Stimulated activated CD4-positive, alpha-beta T cell treated with anti-CD3 and anti-CD28 coated beads, TNF-alpha, amount 100 ng/mL, for 24 hours (primary cell): ENCODE measurements around the gene MUC16.
"Not testable (repeated sequence)": the region's sequence is repeated elsewhere in the genome, so short reads cannot be mapped to it uniquely, and the experiment has no call there.

Experiments used
- DNase-seq, 3 experiments: peaks; one replicate each; pipeline ENCODE4 v3.0.0-alpha.2; 2020; ENCODE audit warnings: low read depth in 3 of 3

Gene MUC16

DNA sequence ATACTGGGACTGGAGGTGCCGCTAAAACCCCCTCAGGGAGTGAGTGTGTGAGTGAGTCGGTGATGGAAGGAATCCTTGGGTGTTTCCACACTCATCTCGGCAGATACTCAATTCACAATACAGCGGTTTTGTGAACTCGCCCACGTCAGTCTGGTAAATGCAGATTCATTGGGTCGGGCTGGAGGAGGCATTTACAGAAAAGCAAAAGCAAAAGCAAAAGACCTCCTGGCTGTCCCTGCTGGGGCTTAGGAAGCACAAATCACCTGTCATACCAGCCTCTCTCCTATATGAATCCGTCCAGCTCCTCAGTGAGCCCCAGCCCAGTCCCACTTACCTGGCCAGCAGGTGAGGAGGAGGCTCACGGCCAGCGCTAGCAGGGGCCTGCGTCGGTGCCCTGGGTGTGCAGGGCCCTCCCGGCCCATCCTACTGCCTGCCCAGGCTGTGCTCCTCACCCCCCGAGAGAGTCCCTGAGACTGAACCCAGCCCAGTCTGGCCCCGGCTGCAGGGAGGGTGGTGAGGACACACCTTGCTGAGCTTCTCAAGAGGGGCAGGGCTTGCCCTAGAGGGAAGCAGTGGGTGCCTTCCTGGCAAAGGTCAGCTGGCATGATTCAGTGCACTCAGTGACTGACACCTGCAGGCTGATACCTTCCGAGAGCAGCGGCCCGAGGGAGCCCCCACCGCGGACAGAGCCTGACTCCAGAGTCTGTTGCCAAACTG lies at the start of gene MUC16:
TSS of gene MUC16 (minus strand) at position 475 of the 717 bp plus-strand sequence.
- no peak for DNase-seq

DNA sequence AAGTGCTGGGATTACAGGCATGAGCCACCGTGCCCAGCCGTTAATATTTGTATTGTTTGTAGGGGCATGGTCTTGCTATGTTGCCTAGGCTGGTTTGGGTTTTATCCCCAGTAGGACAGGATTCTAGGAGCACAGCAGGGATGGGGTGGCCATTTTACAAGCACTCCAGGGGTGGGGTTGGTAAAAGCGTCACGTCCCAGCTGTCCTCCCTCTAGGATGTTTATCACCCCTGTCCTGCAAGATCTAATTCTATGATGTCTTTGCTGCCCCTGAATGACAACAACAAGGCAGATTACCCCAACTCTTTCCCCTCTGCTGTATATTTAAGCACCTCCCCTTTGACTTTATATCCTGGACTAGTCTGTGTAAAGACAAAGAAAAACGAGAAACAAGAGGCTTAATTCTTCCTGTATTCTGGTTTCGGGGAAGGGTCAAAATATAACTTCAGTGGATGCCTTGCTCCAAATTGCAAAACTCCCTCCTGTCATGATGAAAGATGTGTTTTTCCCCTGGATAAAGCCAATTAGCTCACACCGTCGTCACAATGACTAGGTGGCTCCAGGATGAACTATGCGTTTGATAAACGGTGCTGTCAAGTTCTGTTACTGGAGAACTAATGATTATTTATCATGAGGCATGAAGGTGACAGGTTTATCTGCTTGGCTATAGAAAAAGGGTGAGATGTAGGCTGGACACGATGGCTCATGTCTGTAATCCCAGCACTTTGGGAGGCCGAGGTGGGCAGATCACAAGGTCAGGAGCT lies 48.9 kb upstream of the MUC16 start:
- DNase-seq, result no peak

DNA sequence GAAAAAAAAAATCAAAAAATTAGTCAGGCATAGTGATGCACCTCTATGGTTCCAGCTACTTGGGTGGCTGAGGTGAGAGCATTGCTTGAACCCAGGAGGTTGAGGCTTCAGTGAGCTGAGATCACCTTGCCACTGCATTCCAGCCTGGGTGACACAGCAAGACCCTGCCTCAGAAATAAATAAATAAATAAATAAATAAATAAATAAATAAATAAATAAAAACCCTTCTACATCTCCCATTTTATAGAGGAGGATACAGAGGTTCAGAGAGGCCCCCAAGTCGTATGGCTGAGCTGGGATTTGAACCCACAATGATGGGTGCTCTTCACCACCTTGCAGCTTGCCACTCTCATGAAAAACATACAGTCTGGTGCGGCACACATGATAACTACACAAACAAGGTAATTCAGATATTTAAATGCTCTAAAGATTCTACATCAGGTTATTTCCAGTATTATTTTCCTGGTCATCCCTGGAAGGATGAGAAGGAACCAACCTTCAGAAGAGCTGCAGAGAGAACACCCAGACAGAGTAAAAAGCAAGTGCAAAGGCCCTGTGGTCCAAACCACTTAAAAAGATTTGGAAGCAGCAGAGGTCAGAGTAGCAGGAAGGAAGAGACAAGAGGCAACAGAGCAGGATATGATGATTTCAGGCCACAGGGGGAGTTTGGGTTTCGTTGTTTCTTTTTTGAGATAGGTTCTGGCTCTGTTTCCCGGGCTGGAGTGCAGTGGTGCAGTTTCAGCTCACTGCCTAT lies 47.5 kb upstream of the MUC16 start:
- no peak for DNase-seq

DNA sequence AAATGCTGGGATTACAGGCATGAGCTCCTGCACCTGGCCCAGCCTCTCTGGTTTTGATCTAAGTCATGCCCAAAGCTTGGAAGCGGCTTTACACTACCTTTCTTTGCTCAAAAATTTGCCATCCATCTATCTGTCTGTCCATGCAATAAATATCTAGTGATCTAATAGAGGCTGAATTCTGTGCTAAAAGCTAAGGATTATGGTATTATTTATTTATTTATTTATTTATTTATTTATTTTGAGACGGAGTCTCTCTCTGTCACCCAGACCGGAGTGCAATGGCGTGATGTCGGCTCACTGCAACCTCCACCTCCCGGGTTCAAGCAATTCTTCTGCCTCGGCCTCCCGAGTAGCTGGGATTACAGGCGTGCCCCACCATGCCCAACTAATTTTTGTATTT lies 45.9 kb upstream of the MUC16 start:
- DNase-seq, result not testable (repeated sequence)

DNA sequence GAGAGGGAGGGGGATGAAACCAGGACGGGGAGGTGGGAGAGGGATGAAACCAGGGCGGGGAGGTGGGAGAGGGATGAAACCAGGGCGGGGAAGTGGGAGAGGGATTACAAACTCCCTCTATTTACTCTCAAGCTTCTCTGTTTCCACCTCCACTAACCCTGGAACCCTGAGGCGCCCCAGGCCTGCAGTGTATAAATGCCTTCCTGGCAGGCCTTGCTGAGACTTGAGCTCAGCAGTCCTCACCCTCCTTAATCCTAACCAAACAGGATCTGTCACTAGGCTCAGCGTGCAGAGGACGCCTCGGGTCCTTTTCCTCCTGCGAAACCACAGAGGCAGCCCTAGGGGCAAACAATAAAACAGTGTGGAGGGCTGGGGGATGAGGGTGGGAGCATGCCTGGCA lies 44.6 kb upstream of the MUC16 start:
- no peak for DNase-seq

DNA sequence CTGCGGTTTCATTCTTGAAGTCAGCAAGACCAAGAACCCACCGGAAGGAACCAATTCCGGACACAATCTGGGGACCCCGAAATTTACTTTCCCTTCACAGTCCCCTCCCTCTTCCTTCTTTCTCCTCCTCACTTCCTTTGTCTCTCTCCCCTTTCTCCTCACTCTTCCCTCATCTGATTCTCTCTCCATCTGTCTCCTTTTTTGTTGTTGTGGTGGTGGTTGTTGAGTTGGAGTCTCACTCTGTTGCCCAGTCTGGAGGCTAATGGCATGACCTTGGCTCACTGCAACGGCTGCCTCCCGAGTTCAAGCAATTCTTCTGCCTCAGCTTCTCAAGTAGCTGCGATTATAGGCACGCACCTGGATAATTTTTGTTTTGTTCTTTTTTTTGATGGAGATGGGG lies 44.0 kb upstream of the MUC16 start:
- DNase-seq, result no peak

DNA sequence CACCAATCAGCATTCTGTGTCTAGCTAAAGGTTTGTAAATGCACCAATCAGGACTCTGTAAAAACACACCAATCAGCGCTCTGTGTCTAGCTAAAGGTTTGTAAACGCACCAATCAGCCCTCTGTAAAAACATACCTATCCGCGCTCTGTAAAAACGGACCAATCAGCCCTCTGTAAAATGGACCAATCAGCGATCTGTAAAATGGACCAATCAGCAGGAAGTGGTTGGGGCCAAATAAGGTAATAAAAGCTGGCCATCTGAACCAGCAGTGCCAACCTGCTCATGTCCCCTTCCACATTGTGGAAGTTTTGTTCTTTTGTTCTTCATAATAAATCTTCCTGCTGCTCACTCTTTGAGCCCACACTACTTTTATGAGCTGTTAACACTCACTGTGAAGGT lies 43.5 kb upstream of the MUC16 start:
- DNase-seq, result not testable (repeated sequence)

DNA sequence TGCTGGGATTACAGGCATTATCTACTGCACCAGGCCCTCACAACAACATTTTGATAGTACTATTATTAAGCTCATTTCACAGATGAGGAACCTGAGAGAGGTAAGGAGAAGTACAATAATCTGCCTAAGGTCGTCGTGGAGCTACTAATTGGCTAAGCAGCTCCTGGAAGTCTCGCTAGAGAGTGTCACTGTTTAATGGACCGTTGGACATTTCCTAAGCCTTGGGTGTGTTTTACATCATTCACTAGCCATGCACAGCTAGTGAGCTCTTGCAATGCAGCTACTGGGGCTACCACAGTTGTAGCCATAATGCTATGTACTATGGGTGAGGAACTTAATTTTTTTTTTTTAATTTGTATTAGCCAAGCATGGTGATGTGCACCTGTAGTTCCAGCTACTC lies 42.7 kb upstream of the MUC16 start:
- no peak for DNase-seq

DNA sequence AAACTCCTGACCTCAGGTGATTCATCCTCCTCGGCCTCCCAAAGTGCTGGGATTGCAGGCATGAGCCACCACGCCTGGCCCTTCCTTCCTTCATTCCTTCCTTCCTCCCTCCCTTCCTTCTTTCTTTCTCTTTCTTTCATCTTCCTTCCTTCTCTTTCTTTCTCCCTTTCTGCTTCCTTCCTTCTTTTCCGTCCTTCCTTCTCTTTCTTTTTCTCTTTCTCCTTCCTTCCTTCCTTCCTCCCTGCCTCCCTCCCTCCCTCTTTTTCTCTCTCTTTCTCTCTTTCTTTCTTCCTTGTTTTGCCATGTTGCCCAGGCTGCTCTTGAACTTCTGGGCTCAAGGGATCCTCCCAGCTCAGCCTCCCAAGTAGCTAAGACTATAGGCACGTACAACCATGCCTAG lies 36.5 kb upstream of the MUC16 start:
- DNase-seq, result no peak

DNA sequence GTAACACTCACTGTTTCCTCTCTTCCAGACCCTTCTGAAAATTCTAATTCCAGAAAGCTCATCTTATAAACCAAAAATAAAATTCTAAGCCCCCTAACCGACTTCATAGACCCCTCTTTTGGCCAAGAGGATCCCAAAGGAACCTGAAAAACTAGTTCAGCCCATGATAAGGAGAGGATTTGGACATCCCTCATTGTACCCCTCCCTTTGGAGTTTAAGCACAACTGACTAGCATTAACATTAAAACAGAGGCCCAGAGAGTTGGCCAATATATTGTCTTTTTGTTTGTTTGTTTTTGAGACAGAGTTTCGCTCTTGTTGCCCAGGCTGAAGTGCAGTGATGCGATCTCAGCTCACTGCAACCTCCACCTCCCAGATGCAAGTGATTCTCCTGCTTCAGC lies 34.2 kb upstream of the MUC16 start:
- no peak for DNase-seq

DNA sequence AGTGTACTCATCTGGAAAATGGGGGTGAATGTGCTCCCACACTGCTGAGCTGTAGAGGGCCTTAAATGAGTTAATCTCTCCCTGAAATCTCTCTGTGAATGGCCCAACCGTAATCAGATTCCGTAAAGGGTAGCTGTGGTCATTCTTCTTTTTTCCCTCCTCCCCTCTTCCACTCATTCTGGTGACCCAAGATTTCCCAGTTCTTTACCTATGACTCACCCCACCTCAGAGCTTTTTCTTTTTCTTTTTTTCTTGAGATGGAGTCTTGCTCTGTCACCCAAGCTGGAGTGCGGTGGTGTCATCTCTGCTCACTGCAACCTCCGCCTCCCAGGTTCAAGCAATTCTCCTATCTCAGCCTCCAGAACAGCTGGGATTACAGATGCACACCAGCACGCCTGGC lies 33.3 kb upstream of the MUC16 start:
- no peak for DNase-seq

DNA sequence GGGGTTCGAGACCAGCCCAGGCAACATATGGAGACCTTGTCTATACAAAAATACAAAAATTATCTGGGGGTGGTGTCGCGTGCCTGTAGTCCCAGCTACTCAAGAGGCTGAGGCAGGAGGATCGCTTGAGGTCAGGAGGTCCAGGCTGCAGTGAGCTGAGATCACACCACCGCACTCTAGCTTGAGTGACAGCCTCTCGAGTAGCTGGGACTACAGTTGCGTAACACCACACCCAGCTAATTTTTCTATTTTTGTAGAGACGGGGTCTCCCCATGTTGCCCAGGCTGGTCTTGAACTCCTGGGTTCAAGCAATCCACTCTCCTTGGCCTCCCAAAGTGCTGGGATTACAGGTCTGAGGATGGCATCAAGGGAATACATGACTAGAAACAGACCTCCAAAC lies 30.8 kb upstream of the MUC16 start:
- no peak for DNase-seq

DNA sequence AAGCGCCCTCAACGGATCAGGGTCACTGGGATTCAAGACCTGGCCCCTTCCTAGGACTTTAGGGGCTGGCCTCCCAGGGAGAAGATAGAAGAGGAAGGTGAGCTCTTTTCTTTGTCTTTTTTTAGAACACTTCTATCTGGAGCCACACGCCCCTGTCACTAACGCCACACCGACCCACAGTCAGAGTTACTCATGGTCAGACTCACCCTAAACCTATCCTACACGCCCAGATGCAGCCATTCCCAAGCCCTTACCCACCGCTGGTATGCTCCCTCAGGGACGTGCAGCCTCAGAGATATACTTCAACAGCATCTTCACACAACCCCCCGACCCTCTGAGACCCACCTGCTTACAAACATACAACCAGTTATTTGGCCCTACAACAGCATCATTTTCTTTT lies 29.9 kb upstream of the MUC16 start:
- DNase-seq, result no peak

DNA sequence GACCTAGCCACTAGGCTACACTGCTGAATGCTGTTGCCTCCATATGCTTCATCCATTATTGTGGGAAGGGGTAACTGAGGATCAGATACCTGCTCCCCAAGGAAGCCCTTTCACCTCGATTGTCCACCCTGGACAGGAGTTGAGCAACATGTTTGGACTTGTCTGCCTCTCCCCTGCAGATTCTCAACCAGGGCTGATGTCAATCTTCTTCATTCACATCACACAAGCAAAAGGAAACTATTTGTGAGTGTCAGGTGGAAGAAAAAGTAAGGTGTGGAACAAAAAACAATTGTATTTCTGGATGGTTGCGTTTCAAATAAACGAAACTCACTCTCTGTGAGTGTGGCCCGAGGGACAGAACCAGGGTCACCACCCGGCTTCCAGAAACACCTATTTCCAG lies 29.5 kb upstream of the MUC16 start:
- DNase-seq, result no peak

DNA sequence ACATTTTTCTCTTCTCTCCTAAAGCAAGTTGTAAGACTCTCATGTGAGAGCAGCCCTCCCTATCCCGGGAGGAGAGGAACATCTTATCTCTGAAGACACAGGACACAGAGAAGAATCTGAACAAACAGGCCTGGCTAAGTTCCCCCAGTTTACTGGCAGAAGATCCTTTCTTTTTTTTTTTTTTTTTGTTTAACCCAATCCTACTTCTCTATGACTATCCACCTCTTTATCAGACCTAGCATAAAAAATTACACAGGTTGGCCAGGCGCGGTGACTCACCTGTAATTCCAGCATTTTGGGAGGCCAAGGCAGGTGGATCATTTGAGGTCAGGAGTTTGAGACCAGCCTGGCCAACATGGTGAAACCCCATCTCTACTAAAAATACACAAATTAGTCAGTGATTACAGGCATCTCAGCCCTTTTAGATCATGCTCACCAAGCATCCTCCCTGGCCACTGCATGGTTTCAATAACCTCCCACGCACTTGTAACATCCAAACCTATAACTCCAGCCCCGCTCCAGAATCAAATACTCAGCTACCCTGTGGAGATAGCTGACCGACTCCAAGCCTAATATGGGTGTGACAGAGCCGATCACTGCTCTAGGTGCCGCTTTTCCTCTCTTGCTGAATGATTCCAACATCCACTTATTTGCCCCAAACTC lies 27.3 kb upstream of the MUC16 start:
- DNase-seq, result no peak

DNA sequence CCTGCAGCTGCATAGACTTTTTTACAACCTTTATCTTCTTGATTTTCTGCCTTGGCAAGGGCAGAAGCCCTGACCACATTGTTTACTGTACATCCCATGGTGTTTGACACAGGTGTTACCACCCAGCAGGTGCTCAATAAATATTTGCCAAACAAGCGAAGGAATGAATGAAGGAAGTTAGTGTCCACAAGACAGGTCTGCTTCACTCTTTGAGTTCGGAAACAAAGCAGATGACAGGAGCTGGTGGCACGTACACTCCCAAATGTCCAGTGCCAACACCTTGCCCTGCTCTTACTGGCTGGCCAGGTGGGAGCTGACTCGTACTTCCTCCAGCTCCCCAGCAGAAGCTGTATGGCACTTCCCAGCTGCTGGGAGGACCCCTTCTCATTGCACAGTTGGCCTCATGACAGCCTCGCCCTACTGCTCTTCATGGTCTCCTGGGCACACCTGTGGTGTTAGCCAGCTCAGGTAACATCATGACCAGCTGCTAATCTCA lies 22.0 kb upstream of the MUC16 start:
- no peak for DNase-seq

DNA sequence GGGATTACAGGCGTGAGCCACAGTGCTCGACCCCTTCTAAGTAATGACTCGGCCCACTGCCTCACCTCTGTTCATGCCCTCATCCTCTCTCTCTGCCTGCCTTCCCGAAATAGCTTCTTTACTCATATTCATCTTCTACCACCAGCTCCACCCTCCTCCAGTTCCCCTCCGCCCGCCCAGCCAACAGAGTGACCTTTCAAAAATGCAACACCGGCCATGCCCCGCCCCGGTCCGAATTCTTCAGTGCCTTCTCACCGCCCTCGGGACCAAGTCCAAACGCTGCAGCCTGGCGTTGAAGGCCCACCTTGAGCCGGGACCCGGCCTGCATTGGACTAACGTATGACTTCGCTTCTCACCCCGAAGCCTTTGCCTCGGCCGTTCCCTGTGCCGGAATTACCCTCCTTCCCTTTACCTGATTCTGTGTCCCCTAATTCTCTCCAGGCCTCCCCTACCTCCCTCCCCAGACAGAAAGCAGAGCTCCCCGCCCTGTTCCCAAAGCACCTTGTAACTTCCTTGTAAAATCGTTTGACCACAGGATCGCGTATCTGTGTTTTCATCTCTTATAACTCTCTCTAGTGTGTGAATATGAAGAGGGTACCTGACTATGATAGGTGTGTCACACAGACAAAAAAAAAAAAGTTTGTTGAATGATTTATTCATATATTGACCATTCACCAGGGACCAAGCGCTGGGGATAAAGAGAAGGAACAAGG lies 8.1 kb upstream of the MUC16 start:
- no peak for DNase-seq

DNA sequence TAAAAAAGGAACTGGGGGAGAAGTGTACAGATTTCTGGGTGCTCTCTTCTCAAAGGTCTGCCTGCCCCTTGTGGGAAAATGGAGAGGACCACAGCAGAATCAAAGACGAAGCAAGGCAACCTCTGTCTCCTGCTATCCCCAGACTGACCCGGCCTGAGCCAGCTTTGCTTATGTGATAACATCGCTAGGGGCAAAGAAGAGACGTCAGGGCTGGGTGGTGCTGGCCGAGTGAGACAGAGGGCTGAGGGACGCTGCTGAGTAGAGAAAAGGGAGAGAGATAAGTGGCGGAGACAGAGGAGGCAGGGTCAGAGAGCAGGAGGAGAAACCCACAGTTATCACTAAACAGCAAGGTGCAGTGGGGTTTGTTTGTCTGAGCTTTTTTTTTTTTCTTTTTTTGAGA lies 4.6 kb upstream of the MUC16 start:
- no peak for DNase-seq

DNA sequence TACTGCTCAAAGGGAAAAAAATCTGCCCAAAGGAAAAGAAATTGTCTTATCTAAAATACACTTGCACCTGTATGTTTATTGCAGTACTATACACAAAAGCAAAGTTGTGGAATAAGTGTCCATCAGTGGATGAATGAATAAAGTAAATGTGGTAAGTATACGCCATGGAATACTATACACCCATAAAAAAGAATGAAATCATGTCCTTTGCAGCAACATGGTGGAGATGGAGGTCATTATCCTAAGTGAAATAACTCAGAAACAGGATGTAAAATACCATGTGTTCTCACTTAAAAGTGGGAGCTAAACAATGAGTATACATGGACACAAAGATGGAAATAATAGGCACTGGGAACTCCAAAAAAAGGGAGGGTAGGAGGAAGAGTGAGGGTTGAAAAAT lies 3.8 kb upstream of the MUC16 start:
- DNase-seq, result no peak

DNA sequence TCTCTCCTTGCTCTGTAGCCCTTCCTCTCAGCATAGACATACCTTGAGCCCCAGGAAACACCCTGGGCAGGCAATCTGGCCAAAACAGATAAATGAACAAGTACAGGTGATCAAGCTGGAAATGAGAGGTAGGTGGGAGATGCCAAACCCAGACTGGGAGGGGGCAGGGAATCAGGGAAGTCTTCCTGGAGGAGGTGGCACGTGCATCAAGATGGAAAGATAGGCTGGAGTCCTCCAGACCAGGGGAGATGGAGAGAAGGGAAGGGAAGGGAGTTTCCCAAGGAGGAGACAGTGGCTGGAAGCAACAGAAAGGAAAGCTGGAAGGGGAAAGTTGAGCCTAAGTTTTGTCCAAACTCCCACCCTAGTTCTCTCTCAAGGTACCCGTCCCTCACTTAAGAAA lies 1.7 kb upstream of the MUC16 start:
- no peak for DNase-seq

DNA sequence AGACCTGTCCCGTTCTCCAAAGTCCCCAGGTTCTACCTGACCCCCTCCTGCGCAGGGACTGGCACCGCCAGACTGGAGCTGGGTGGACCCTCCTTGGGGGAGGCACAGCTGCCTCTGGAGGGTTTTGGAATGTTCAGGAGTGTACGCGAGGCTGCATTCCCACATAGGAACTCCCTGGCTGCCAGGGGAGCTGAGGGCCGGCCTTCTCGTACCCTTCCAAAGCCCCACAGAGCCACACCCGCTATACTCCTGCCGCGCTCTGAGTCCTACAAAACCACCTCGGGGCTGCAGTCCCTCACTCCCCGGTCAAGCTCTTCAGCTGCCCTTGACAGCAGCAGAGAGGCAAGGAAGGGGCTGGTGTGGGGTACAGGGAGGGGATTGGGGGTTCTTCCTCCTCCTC lies 484 bp upstream of the MUC16 start:
- no peak for DNase-seq

DNA sequence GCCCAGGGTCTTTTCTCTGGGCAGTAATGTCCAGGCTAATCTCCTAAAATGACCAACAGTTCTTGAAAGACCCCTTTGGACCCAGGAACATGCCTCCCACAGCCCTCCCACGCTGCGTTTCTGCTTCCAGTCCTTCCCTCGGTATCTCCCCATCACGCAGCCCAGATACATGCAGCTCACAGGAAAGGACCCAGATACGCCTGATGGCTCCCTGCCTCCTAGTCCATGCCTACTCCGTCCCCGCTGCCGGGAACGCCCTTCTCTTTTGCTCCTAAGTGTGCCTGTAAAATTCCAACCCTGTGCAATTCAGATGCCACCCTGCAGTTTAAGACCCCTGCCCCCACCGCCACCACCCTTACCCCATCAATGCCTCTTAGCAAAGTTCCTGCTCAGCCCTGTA lies 778 bp downstream of the MUC16 start:
- no peak for DNase-seq
